ENCODE results near the gene YAE1.

DNA sequence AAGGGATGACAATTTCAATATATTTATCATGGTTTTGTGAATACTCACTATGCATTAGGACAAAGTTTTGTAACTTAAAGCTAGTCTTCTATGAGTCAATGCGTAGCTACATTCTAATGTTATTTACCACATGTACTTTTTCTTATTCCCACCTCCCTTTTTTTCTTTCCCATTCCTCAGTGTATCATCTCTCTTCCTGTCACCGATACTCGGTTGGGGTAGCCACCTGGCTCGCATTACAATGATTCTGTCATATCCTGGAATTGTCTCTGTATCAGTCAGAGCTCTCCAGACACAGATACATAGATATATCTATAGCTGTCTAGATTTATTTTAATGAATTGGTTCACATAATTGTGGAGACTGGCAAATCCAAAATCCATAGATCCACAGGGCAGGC is 47.4 kb downstream of the YAE1 start:
- TF ChIP-seq TAF1 (IDR thresholded peaks at IDR 0.05; ENCODE audit: low read depth, low read length) (no peak), SUZ12 (IDR thresholded peaks at IDR 0.05; ENCODE audit: low read length) (no peak), CTCF (IDR thresholded peaks at IDR 0.05; ENCODE audit: control extremely low read depth in 1 of 3, insufficient read depth in 1 of 3, low read depth in 1 of 3, low read length in 3 of 3) (no peak), KDM1A (IDR thresholded peaks at IDR 0.05; ENCODE audit: borderline replicate concordance, low read length) (no peak), HDAC2 (IDR thresholded peaks at IDR 0.05; ENCODE audit: borderline replicate concordance in 1 of 2, low read depth in 2 of 2, low read length in 2 of 2) (no peak), SP2 (IDR thresholded peaks at IDR 0.05; ENCODE audit: low read length) (no peak), MAX (IDR thresholded peaks at IDR 0.05) (no peak), RAD21 (IDR thresholded peaks at IDR 0.05 in 1 of 2, conservative IDR thresholded peaks at IDR 0.05 in 1 of 2; ENCODE audit: low read depth in 2 of 2, low read length in 2 of 2) (no peak)
